H1 (cell line): ENCODE measurements around the gene LCLAT1. TPM values are rescaled to one million over a fixed set of nuclear protein-coding genes. Genes with fewer than 3 reads are reported as not detected.

Source experiments
- CBX8 ChIP-seq: fragments of 300-800, 300-1000 bp; sonication (generic); IDR thresholded peaks from 2 replicates; pipeline ENCODE4 v1.7.1; 2016; ENCODE audit warnings: low read depth, low read length, borderline replicate concordance
- CTBP2 ChIP-seq: IDR thresholded peaks from 2 replicates; pipeline ENCODE4 v1.7.0; 2011; ENCODE audit warnings: borderline replicate concordance, mild to moderate bottlenecking, moderate library complexity, mixed read lengths, low read length; ENCODE audit not compliant: insufficient read depth, insufficient read length
- GABPA ChIP-seq: IDR thresholded peaks from 2 replicates; pipeline ENCODE4 v1.6.1; 2011; ENCODE audit warnings: mild to moderate bottlenecking, low read length, moderate library complexity, borderline replicate concordance; ENCODE audit not compliant: insufficient read depth
- HDAC2 ChIP-seq, 2 experiments: fragments of 300-600 bp in 1 of 2; sonication (generic) in 1 of 2; IDR thresholded peaks; 2 replicates each; pipeline ENCODE4 v1.6.1; 2011 to 2012; ENCODE audit warnings: low read depth in 2 of 2, low read length in 2 of 2, mild to moderate bottlenecking in 2 of 2, moderate library complexity in 2 of 2, borderline replicate concordance in 1 of 2, inconsistent platforms in 1 of 2
- SP2 ChIP-seq: IDR thresholded peaks from 2 replicates; pipeline ENCODE4 v1.6.1; 2012; ENCODE audit warnings: mild to moderate bottlenecking, low read length, inconsistent platforms
- TCF12 ChIP-seq: IDR thresholded peaks from 2 replicates; pipeline ENCODE4 v1.6.1; 2011; ENCODE audit warnings: low read depth, mild to moderate bottlenecking, low read length
- ZNF274 ChIP-seq: IDR thresholded peaks from 2 replicates; pipeline ENCODE4 v1.7.0; 2012; ENCODE audit warnings: low read length, borderline replicate concordance; ENCODE audit errors: extremely low read depth
- polyA plus RNA-seq, 7 experiments: library from polyadenylated mRNA; depleted of rRNA in 3 of 7; stranded (reverse) in 5 of 7; unstranded in 2 of 7; fragments of >200 nt in 5 of 7; fragments of 200-250 nt in 2 of 7; gene quantifications; 1 replicate in 5 of 7; 2 replicates in 1 of 7; 4 replicates in 1 of 7; pipeline versions ENCODE4 v1.2.1 to v1.2.3, GENCODE V29; 2011 to 2013; ENCODE audit warnings: missing spikeins in 2 of 7, mixed read lengths in 2 of 7
- total RNA-seq: library from RNA; stranded (reverse); fragmentation: NEBNext Ultra II Directional; extraction: Animal tissue kit (Norgen Biotek cat#: 25700); gene quantifications from 2 replicates; pipeline ENCODE4 v1.2.1, GENCODE V29; 2021
- TF ChIP-seq, protein P1 (sequence below): fragments of 300-600 bp; sonication (generic); IDR thresholded peaks from 2 replicates; pipeline ENCODE4 v1.7.1; 2012; ENCODE audit warnings: low read length, moderate library complexity, mild to moderate bottlenecking, inconsistent platforms; ENCODE audit not compliant: insufficient replicate concordance
- TF ChIP-seq, protein P2 (sequence below): IDR thresholded peaks from 2 replicates; pipeline ENCODE4 v1.6.1; 2011; ENCODE audit warnings: low read depth, mild to moderate bottlenecking, low read length; ENCODE audit not compliant: insufficient read depth
- TF ChIP-seq, protein P3 (sequence below): IDR thresholded peaks from 2 replicates; pipeline ENCODE4 v1.6.1; 2012; ENCODE audit warnings: inconsistent platforms

The LCLAT1 gene
- total and polyA plus RNA-seq, 2 of the 8 experiments (the other 6 are each of a cell fraction or from before 2014, with no cell fraction given): 7.6 to 22.0 TPM

DNA sequence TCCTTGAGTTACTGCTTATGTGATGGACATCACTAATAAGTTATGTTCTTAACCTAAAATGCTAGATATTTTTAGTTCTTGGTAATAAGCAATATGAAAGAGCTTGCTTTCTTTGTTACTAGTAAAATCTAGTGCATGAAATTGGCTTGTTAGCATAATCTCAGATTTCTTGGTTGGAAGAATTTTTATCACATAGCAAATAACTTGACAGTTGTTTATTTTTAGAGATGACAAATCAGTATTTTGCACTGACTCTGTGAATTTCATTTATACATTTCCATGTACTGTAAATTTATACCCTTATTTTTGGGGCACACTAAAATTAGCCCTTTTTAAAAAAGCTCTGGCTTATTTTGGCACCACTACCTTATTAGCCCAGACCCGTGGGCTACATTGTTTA is 45.6 kb downstream of the LCLAT1 start (continued):
- TF ChIP-seq, protein P1, sequence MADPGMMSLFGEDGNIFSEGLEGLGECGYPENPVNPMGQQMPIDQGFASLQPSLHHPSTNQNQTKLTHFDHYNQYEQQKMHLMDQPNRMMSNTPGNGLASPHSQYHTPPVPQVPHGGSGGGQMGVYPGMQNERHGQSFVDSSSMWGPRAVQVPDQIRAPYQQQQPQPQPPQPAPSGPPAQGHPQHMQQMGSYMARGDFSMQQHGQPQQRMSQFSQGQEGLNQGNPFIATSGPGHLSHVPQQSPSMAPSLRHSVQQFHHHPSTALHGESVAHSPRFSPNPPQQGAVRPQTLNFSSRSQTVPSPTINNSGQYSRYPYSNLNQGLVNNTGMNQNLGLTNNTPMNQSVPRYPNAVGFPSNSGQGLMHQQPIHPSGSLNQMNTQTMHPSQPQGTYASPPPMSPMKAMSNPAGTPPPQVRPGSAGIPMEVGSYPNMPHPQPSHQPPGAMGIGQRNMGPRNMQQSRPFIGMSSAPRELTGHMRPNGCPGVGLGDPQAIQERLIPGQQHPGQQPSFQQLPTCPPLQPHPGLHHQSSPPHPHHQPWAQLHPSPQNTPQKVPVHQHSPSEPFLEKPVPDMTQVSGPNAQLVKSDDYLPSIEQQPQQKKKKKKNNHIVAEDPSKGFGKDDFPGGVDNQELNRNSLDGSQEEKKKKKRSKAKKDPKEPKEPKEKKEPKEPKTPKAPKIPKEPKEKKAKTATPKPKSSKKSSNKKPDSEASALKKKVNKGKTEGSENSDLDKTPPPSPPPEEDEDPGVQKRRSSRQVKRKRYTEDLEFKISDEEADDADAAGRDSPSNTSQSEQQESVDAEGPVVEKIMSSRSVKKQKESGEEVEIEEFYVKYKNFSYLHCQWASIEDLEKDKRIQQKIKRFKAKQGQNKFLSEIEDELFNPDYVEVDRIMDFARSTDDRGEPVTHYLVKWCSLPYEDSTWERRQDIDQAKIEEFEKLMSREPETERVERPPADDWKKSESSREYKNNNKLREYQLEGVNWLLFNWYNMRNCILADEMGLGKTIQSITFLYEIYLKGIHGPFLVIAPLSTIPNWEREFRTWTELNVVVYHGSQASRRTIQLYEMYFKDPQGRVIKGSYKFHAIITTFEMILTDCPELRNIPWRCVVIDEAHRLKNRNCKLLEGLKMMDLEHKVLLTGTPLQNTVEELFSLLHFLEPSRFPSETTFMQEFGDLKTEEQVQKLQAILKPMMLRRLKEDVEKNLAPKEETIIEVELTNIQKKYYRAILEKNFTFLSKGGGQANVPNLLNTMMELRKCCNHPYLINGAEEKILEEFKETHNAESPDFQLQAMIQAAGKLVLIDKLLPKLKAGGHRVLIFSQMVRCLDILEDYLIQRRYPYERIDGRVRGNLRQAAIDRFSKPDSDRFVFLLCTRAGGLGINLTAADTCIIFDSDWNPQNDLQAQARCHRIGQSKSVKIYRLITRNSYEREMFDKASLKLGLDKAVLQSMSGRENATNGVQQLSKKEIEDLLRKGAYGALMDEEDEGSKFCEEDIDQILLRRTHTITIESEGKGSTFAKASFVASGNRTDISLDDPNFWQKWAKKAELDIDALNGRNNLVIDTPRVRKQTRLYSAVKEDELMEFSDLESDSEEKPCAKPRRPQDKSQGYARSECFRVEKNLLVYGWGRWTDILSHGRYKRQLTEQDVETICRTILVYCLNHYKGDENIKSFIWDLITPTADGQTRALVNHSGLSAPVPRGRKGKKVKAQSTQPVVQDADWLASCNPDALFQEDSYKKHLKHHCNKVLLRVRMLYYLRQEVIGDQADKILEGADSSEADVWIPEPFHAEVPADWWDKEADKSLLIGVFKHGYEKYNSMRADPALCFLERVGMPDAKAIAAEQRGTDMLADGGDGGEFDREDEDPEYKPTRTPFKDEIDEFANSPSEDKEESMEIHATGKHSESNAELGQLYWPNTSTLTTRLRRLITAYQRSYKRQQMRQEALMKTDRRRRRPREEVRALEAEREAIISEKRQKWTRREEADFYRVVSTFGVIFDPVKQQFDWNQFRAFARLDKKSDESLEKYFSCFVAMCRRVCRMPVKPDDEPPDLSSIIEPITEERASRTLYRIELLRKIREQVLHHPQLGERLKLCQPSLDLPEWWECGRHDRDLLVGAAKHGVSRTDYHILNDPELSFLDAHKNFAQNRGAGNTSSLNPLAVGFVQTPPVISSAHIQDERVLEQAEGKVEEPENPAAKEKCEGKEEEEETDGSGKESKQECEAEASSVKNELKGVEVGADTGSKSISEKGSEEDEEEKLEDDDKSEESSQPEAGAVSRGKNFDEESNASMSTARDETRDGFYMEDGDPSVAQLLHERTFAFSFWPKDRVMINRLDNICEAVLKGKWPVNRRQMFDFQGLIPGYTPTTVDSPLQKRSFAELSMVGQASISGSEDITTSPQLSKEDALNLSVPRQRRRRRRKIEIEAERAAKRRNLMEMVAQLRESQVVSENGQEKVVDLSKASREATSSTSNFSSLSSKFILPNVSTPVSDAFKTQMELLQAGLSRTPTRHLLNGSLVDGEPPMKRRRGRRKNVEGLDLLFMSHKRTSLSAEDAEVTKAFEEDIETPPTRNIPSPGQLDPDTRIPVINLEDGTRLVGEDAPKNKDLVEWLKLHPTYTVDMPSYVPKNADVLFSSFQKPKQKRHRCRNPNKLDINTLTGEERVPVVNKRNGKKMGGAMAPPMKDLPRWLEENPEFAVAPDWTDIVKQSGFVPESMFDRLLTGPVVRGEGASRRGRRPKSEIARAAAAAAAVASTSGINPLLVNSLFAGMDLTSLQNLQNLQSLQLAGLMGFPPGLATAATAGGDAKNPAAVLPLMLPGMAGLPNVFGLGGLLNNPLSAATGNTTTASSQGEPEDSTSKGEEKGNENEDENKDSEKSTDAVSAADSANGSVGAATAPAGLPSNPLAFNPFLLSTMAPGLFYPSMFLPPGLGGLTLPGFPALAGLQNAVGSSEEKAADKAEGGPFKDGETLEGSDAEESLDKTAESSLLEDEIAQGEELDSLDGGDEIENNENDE: no peak
- no peak for TF ChIP-seq HDAC2 (IDR thresholded peaks at IDR 0.05; ENCODE audit: borderline replicate concordance in 1 of 2, low read depth in 2 of 2, low read length in 2 of 2)
- no peak for TF ChIP-seq TCF12
- no peak for TF ChIP-seq CBX8
- no peak for TF ChIP-seq CTBP2
- no peak for TF ChIP-seq SP2
- TF ChIP-seq, protein P2, sequence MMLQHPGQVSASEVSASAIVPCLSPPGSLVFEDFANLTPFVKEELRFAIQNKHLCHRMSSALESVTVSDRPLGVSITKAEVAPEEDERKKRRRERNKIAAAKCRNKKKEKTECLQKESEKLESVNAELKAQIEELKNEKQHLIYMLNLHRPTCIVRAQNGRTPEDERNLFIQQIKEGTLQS: no peak
- no peak for TF ChIP-seq ZNF274
- no peak for TF ChIP-seq GABPA
- TF ChIP-seq, protein P3, sequence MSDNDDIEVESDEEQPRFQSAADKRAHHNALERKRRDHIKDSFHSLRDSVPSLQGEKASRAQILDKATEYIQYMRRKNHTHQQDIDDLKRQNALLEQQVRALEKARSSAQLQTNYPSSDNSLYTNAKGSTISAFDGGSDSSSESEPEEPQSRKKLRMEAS: no peak
